HG02870 (cell line): ENCODE data around the gene CSNK1A1L.

Source experiments
- ATAC-seq: cut with Tn5 transposase; IDR thresholded peaks from one replicate; pipeline ENCODE4 v1.9.1; 2021; ENCODE audit warnings: mild to moderate bottlenecking, moderate library complexity; ENCODE audit not compliant: unreplicated experiment

CSNK1A1L gene

DNA sequence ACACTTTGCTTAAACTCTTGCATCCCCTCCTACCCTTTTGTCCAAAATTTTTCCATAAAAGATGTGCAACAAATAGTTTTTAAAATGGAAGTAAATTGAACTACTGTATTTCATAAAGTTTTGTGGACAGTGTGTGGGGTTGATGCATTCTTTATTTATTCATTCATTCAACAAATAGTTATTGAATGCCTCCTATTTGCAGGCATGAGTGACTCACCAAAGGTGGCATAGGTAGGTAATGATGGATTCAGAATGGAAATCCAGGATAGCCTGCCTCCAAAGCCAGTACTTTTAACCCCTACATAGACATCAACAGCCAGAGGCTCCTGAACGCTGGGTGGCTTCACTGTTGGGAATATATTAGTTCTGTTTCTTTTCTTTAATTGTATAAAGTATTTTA lies 2.4 kb upstream of the CSNK1A1L start:
- ATAC-seq, result no peak

DNA sequence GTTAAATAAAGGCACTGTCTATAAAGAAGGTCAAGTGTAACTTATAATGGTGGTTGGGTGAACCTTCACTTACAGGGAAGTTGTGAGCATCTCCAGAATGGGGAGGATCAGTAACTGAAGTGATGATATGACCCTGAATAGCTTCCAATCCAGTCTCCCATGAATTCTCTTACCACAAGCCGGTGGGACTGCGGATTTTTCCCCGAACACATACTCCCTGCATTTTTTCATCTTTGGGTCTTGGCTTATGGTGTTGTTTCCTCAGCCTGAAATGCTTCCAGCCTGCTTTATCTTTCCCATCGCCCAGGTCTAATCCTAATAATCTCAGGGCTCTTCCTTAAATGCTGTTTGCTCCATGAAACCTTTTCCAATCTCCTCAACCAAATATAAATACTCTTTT lies 2.0 kb upstream of the CSNK1A1L start:
- no peak for ATAC-seq

DNA sequence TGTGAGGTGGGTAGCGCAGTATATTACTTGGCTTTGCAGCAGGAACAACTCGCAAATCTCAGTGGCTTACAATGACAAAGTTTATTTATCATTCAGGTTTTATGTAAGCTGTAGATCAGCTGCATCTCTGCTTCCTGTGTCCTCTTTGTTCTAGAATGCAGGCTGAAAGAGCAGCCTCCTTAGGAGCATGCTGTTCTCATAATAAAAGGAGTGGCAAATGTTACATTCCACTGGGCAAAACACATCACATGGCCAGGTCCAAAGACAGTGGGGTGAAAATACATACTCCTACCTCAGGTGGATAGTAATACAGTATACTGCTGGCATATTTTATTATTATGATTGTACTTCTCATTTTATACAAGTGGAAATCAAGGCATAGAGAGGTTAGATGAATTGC lies 1.2 kb upstream of the CSNK1A1L start:
- ATAC-seq, result no peak

DNA sequence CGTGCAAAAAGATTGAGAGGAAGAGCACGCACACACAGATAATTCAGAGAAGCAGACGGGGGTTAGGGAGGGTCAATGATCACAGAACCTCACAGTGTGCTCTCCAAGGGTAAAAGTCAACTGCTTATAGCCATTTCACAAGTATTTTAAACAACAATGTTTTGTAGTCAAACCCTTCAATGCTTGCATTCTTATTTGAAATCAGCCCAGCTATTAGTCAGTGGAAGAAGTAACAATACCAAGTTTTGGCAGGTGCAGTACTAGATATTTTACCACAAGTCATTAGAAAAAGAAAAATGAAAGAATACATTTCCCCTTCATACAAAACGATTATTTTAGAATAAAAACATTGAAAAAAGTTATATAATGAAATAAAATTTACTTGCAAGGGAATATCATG lies 2.6 kb downstream of the CSNK1A1L start:
- ATAC-seq, result no peak

DNA sequence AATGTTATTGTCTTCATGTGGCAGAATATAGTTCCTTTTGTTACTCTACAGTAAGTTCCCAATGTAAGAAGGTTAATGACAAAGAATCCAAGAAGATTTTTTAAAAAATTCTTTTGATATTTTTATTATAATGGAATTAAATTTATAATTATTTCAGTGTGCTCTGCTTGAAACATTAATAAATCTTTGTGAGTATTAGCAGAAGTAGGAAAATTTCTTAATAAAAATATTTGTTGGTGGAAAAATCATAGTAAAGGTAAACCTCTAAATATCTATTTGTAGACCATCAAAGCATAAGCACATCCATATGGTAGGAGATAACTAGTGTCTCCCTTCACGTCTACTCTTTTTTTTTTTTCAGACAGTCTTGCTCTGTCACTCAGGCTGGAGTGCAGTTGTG lies 4.3 kb downstream of the CSNK1A1L start:
- ATAC-seq, result no peak

DNA sequence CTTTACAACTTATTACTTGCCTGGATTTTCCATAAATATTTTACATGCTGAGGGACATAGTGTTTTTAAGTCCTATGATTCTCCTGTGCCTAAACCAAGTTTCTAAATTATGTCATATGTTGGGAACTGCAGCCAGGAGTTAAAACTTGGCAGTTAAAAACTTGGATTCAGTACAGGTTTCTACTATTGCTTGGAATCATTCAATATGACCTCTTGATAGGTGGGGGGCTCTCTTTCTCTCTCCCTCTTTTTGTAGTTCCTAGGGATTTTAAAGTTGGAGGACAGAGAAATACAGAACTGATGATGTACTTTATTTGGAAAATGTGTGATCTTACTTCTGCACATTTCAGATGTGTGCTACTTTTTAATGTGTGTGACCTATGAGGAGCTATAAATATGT lies 4.7 kb downstream of the CSNK1A1L start:
- ATAC-seq, result no peak

DNA sequence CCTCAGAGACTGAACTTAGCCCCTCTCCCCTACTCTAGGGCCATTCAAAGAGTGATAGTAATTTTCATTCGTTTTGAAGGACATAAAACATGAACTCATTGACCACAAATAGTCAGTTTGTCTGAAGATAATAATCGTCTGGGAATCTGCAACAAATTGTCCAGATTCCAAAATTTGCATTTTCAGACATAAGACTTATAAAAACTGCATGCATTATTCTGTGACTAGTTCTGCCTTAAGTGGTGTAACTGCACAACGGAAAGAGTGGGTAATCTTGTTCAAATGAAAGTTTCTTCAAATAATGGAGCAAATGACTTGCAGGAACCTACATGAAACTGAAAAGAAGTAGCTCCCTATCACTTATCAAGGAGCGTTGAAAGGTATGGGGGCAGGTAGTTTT lies 8.4 kb downstream of the CSNK1A1L start:
- ATAC-seq, result no peak

DNA sequence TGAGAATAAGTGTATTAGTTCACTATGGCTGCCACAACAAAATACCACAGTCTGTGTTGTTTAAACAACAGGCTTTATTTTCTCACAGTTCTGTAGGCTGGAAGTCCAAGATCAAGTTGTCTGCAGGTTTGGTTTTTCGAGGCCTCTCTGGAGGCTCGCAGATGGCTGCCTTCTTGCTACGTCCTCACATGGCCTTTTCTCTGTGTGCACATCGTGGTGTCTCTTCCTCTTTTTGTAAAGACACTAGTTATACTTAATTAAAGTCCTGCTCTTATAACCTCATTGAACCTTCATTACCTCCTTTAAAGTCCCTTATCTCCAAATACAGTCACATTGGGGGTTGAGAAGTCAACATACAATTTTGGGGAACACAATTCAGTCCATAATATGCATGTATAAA lies 10.6 kb downstream of the CSNK1A1L start:
- ATAC-seq, result no peak

DNA sequence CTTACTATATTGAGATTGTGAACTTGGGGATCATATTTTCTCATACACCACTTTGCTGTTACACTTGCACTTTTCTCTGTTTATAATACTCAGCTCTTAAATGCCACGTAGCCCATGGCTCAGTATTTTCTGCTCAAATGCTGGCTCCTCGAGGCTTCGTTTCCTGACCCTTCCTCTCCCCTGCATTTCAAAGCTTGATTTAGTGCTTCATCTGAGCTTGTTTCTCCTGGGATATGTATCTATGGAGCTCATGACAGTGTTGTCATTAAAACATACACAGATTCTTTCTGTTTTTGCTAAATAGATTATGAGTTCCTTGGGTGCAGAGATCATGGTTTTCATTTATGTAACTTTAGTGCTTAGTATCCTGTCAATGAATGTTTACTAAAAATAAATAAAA lies 11.4 kb downstream of the CSNK1A1L start:
- ATAC-seq, result no peak

DNA sequence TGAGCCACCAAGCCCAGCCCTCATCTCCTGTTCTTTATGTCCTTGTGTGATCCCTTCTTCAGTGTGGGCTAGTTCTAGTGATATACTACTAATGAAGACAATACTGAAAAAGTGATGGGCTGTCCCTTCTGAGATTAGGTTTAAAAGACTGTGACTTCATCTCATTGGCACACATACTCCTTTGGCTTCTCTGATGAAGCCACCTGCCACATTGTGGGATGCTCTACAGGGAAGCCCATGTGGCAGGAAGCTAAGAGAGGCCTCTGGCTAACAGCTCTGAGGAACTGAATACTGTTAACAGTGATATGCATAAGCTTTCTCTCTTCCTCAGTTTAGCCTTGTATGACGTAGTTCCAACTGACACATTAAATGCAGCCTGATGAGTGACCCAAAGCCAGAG lies 13.6 kb downstream of the CSNK1A1L start:
- no peak for ATAC-seq

DNA sequence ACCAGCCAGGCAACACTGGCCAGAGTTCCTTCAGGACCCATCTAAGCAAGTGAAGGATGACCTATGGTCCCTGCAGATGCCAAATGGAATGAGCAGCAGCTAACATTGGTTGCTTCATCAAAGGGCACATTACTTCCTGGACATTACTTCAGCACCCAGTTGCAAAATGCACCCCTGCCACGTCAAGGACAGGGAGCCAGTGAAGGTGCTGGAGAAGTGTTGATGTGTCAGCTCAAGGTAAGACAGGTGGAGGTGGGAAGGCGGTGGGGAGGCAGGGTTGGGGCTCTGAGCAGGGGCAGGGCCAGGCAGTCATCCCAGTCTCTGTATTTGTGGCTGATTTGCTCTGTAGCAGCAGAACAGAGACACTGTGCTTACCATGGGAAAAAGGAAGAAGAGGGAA lies 14.6 kb downstream of the CSNK1A1L start:
- no peak for ATAC-seq

DNA sequence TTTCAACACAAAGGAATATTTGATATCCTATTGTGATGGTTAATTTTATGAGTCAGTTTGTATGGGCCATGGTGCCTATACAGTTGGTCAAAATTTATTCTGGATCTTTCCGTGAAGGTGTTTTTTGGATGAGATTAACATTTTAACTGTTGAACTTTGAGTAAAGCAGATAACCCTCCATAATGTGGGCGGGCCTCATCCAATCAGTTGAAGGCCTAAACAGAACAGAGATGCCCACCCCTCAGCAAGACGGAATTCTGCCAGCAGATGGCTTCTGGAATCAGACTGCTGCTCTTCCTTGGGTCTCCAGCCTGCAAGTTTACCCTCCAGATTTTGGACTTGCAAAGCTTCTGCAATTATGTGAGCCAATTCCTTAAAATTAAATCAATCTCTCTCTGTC lies 16.0 kb downstream of the CSNK1A1L start:
- ATAC-seq, result no peak

DNA sequence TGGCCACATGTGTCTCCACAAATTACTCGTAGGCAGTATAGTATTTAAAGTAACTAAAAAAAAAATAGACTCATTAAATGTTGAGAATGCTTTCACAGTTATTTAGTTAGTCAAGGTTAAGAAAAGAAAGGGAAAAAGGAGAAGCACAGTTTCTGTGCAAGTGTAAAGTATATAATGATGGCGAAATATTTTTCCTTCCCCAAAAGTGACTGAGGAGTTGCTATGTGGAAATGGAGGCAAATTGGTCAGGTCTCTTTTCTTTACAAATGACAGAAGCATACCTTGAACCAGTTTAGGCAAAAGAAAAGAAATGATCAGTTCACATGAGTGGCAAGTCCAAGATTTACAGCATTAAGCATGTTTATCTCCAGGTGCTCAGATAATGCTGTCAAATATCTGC lies 18.0 kb downstream of the CSNK1A1L start:
- ATAC-seq, result no peak

DNA sequence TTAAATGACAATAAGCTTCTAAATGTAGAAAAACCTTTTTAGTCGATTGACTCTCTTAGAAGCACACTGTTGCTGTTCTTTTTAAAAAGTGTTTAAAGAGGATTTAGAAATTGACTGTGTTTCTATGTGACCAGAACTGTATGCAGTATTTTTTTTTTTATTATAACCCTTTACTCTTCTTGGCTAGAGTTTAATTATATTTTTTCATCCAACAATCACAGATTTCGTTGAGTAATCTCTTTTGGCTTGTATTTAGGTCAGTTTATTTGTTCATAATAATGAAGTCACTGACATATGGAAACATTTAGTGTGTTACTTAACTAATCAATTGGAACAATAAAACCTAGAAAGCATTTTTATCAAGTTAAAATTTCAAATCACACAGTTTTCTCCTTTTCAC lies 19.9 kb downstream of the CSNK1A1L start:
- ATAC-seq, result no peak

DNA sequence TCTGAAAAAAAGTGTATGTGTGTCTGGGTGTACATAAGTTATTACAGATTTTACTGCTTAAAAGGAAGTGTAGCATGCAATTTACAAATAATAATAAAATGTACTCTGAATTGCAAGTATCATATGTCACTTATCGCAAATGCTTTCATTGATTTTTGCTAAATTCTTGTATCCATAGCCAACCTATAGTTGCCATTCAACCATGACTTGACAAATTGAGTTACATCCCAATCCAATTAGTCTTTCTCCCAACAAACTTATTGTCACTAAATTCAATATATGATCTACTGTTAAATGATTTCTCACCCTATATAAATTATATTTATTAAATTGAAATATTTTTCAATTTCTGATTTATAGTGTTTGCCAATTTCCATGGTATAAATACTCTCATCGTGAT lies 28.6 kb downstream of the CSNK1A1L start:
- ATAC-seq, result no peak

DNA sequence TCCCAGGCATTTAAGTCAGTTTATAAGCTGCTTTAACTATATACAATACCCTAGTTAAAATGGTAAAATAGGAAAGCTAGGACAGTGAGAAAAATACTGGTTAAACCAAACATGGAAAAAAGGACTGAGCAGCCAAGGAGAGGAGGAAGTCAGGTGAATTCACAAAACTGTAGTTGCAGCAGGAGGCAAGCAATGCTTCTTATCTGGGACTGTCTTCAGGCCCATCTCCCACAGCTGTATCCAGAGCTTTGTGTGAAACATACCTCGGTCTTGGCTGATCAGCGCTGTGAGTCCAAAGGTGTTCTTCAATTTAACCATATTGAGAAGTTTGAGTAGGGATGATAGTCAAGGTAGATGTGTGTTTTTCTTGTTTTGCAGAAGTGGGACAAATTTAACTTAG lies 30.3 kb downstream of the CSNK1A1L start:
- ATAC-seq, result no peak

DNA sequence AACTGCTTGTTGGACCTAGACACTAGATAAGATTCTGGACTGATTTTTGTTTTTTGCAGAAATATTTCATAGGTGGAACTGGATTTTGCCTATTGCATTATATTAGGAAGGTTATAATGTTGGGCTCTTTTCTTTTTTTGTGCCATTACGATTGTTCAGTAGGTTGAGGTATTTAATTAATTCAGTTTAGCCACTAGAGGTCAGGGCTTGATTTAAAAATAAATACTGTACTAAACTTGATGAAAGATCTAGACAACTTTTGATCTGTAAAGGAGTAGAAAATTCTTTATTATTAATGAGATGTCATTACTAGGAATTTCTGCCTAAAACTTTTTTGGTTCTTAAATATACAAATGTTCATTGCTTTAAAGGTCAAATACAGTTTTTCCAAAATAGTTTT lies 30.8 kb downstream of the CSNK1A1L start:
- no peak for ATAC-seq

DNA sequence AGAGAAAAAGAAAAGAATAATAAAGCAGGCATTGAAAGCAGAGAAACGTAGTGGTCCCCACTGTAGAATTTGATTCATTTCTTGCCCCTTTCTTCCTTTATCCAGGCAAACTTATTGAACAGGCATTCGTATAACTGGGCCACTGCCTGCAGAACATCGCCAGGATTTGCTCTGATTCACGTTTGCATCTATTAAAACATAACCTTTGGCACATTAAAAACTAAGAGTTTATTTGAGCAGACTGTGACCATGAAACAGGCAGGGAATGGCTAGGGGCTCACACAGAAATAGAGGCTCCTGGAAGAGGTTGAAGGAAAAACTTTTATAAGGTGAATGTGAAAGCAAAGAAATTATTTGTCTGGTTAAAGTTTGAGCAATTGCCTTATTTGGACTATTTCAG lies 33.4 kb downstream of the CSNK1A1L start:
- ATAC-seq, result no peak

DNA sequence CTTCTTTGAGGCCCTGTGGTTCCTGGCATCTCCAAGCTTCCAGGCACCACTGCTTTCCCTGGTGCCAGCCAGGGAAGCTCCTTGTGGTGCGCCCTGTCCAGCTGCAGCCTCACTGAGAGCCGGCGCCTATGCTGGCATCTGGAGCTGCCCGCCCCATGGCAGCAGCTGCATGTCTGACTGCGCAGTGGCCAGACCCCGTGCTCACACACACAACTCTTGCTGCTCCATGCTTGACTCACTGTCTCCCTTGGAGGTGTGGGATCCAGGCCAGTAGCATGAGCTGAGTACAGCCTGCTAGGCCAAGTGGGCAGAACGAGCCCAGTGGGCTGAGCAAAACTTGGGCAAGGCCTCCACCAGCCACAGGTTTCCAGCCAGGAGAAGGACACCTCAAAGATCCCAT lies 34.5 kb downstream of the CSNK1A1L start:
- ATAC-seq, result no peak

DNA sequence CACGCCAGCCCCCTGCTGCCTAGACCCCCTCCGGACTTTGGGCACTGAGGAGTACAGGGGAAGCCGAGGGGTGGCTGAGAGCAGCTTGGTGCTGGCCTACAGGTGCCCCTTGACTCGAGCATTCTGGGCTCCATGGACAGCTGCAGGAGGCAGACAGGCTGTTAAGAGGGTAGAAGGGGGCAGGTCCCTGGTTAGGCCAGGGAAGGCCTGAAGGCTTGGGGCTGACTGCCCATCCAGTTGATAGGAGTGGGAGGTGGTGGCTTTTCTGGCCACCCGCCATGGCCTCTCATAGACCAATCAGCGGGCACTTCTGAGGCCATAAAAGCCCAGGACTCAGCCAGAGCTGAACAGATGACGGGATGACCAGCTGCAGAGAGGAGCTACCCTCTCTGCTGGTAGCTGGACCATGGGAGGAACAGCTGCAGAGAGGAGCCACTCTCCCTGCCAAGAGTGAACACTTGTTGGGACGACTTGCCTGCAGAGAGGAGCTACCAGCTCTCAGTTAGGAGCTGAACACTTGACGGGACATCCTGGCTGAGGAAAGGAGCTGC lies 35.2 kb downstream of the CSNK1A1L start:
- ATAC-seq, result no peak

DNA sequence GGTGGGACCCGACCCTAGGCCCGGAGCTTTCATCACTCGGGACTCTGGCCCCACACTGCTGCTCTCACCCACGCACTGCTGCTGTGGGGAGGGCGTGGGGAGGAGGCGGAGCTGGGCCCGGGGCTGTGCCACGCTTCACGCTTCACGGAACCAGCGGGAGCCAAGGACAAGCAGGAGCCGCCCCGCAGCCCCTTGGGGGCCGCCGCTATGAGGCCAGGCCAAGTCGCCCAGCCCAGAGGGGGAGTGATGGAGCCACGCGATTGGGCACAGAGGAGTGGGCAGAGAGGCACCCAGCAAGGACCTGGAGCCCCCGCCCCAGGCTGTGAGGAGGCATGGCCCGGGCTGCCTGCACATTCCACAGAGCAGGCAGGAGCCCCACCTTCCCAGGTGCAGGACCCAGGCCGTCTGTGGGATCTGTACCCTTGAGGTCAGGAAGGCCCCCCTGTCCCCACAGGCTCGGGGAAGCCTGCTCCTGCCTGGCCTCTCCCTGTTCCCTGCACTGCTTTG lies 35.8 kb downstream of the CSNK1A1L start:
- ATAC-seq, result no peak

DNA sequence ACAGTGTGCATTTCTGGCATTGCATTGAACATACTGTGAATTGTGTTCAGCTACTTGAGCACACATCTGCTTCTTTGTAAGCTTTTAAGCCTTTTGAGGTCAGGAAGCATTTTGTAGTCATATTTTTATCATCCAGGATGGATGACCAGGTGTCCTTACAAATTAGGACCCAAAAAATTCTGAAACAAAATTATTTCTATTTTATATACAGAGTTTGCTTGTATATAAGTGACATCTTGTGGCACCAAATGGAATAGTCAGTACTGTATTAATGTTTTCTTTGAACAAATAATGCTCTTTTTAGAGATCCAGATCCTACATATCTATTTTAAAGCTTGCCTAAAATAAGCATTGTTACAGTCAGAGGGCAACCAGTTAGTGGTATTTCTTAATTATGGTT lies 36.5 kb downstream of the CSNK1A1L start:
- ATAC-seq, result no peak

DNA sequence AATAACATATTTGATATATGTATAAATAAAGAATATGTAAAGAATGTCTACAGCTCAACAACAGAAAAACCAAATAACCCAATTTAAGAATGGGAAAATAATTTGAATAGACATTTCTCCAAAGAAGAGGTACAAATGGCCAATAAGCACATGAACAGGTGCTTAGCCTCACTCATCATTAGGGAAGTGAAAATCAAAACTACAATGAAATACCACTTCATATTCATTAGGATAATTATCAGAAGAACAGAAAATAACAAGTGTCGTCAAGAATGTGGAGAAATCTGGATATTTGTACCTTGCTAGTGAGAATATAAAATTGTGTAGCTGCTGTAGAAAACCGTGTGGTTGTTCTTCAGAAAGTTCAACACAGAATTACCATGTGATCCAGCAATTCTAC lies 37.6 kb downstream of the CSNK1A1L start:
- no peak for ATAC-seq
